Retinal pigment epithelial cell (primary cell): Measurements from ENCODE around the gene PRPH.

ENCODE experiments used
- DNase-seq: peaks from one replicate; pipeline ENCODE4 v3.0.0-alpha.2; 2010; ENCODE audit warnings: low read depth
- H3K4me3 ChIP-seq: 2 replicates; pipeline ENCODE4 v1.5.1; 2011; ENCODE audit warnings: mild to moderate bottlenecking, low read length, control low read depth, moderate library complexity
- CTCF ChIP-seq: conservative IDR thresholded peaks from 2 replicates; pipeline ENCODE4 v1.5.1; 2011; ENCODE audit warnings: low read depth, low read length, control low read depth, inconsistent platforms

PRPH gene

GRCh38 chr12:49342914-49343731, 48.2 kb downstream of the PRPH start:
- TF ChIP-seq CTCF: no peak
- DNase-seq: no peak
- peak overlapping the region; percentile 6 for H3K4me3 ChIP-seq

- no peak for DNase-seq
- no peak overlapping the region for H3K4me3 ChIP-seq
- TF ChIP-seq CTCF: no peak
Measured at GRCh38 chr12:49344486-49345050, 49.6 kb downstream of the PRPH start.

GRCh38 chr12:49345051-49345824, 50.3 kb downstream of the PRPH start:
- peak overlapping the region; percentile 33 for H3K4me3 ChIP-seq
- no peak for DNase-seq
- no peak for TF ChIP-seq CTCF

- H3K4me3 ChIP-seq: peak overlapping the region; percentile 33
- no peak for TF ChIP-seq CTCF
- DNase-seq: no peak
Measured at GRCh38 chr12:49345825-49346658, 51.1 kb downstream of the PRPH start.

GRCh38 chr12:49346659-49347310, 51.8 kb downstream of the PRPH start, which contains the start of gene DNAJC22:
Gene DNAJC22, plus strand, starts transcription at chr12:49346888. Its CDS starts 1,985 bp downstream, at chr12:49348873.
- no peak for TF ChIP-seq CTCF
- H3K4me3 ChIP-seq: peak within 1 kb of the TSS; percentile 44
- DNase-seq: no peak
